Activated T-cell treated with anti-CD3 and anti-CD28 coated beads for 48 hours (primary cell): Measurements from ENCODE around the gene GAR1.
"Not testable (repeated sequence)": the region's sequence is repeated elsewhere in the genome, so short reads cannot be mapped to it uniquely, and the experiment has no call there.

Experiments used
- DNase-seq: peaks from one replicate; pipeline ENCODE4 v3.0.0-alpha.2; 2020; ENCODE audit warnings: low read depth

GAR1 gene

GRCh38 chr4:109815151-109816081, at the start of gene GAR1:
Gene GAR1 (plus strand): TSS chr4:109815762. CDS start chr4:109816165, 403 bp downstream.
- DNase-seq, result peak; percentile 83

GRCh38 chr4:109782092-109782491, 33.5 kb upstream of the GAR1 start:
- not testable (repeated sequence) for DNase-seq

GRCh38 chr4:109786846-109787245, 28.7 kb upstream of the GAR1 start:
- no peak for DNase-seq

- no peak for DNase-seq
These were observed 27.8 kb upstream of the GAR1 start for GRCh38 chr4:109787807-109788206.

- no peak for DNase-seq
These were observed 20.5 kb upstream of the GAR1 start for GRCh38 chr4:109795059-109795458.

- no peak for DNase-seq
These were observed 16.7 kb upstream of the GAR1 start for GRCh38 chr4:109798866-109799265.

GRCh38 chr4:109801099-109801789, 14.3 kb upstream of the GAR1 start:
- DNase-seq, result no peak

- no peak for DNase-seq
These were observed 13.7 kb upstream of the GAR1 start, which contains the start of gene CFI for GRCh38 chr4:109801895-109802319. Gene CFI (minus strand): TSS chr4:109801999. CDS start chr4:109801971, 28 bp downstream.

- no peak for DNase-seq
These were observed 11.5 kb upstream of the GAR1 start for GRCh38 chr4:109803924-109804571.

GRCh38 chr4:109809655-109810054, 5.9 kb upstream of the GAR1 start:
- no peak for DNase-seq

- DNase-seq, result no peak
These were observed 4.8 kb upstream of the GAR1 start for GRCh38 chr4:109810552-109811387.

GRCh38 chr4:109811707-109812106, 3.9 kb upstream of the GAR1 start:
- DNase-seq, result no peak

GRCh38 chr4:109816082-109816442, 500 bp downstream of the GAR1 start:
- DNase-seq, result peak; percentile 34

- DNase-seq, result no peak
These were observed 1.3 kb downstream of the GAR1 start for GRCh38 chr4:109816894-109817293.

GRCh38 chr4:109818268-109818667, 2.7 kb downstream of the GAR1 start:
- no peak for DNase-seq

- DNase-seq, result no peak
These were observed 5.0 kb downstream of the GAR1 start for GRCh38 chr4:109820563-109820962.

GRCh38 chr4:109821185-109821584, 5.6 kb downstream of the GAR1 start:
- DNase-seq, result no peak

GRCh38 chr4:109826719-109827118, 11.2 kb downstream of the GAR1 start:
- no peak for DNase-seq

- no peak for DNase-seq
These were observed 12.1 kb downstream of the GAR1 start, which contains the start of gene RRH for GRCh38 chr4:109827672-109828071. Gene RRH (plus strand): TSS chr4:109827972. CDS start chr4:109828028, 56 bp downstream.

- DNase-seq, result no peak
These were observed 18.2 kb downstream of the GAR1 start for GRCh38 chr4:109833756-109834155.

GRCh38 chr4:109836985-109837384, 21.4 kb downstream of the GAR1 start:
- DNase-seq, result no peak
